Chondrocyte (in vitro differentiated cells): Measurements from ENCODE around the gene ZNF770. TPM values are rescaled to one million over a fixed set of nuclear protein-coding genes. Genes with fewer than 3 reads are reported as not detected.

Source experiments
- DNase-seq: peaks from one replicate; pipeline ENCODE4 v3.0.0; 2021; ENCODE audit warnings: mixed read lengths, low spot score
- H3K27ac Mint-ChIP-seq: one replicate; pipeline ENCODE4 v1.8.0; 2021; ENCODE audit warnings: mild to moderate bottlenecking, moderate library complexity, mixed read lengths; ENCODE audit not compliant: unreplicated experiment
- H3K27me3 Mint-ChIP-seq: 2 replicates; pipeline ENCODE4 v1.8.0; 2021; ENCODE audit warnings: low read depth, mixed read lengths
- H3K36me3 Mint-ChIP-seq: 2 replicates; pipeline ENCODE4 v1.8.0; 2021; ENCODE audit warnings: low read depth, mixed read lengths
- H3K4me1 Mint-ChIP-seq: 2 replicates; pipeline ENCODE4 v1.8.0; 2021; ENCODE audit warnings: low read depth, mild to moderate bottlenecking, mixed read lengths
- H3K4me3 Mint-ChIP-seq: one replicate; pipeline ENCODE4 v1.8.0; 2021; ENCODE audit warnings: mild to moderate bottlenecking, moderate library complexity, mixed read lengths; ENCODE audit not compliant: unreplicated experiment
- H3K9me3 Mint-ChIP-seq: 2 replicates; pipeline ENCODE4 v1.8.0; 2021; ENCODE audit warnings: low read depth, mixed read lengths
- total RNA-seq: library from RNA; stranded (reverse); gene quantifications from 3 replicates; pipeline ENCODE4 v1.2.1, GENCODE V29; 2021
- TF ChIP-seq, protein P1 (sequence below): fragments of 200-600 bp; sonication (generic); IDR thresholded peaks from 2 replicates; pipeline ENCODE4 v1.5.0; 2021; ENCODE audit warnings: antibody characterized with exemption, mild to moderate bottlenecking, moderate library complexity

ZNF770 gene
- total RNA-seq, 1 donor from 2014 or later: 37.6 TPM

DNA sequence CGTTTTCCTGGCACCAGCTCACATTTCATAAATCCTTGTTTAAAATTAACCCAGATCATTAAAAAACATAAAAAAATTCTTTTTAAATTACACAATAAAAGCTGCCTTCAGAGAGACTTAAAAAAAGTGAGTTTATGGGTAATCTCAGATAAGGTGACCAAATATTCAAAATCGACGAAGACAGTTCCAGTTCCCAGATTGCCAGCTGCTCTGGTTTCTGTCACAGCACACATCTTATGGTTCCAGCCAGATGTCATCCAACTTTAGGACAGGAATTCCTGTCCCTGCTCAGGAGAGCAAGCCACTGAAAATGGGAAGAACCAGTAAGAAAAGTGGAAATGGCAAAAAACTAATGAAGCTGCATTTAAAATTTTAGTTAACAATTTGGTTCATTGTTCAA, 15.8 kb upstream of the ZNF770 start:
- TF ChIP-seq, protein P1, sequence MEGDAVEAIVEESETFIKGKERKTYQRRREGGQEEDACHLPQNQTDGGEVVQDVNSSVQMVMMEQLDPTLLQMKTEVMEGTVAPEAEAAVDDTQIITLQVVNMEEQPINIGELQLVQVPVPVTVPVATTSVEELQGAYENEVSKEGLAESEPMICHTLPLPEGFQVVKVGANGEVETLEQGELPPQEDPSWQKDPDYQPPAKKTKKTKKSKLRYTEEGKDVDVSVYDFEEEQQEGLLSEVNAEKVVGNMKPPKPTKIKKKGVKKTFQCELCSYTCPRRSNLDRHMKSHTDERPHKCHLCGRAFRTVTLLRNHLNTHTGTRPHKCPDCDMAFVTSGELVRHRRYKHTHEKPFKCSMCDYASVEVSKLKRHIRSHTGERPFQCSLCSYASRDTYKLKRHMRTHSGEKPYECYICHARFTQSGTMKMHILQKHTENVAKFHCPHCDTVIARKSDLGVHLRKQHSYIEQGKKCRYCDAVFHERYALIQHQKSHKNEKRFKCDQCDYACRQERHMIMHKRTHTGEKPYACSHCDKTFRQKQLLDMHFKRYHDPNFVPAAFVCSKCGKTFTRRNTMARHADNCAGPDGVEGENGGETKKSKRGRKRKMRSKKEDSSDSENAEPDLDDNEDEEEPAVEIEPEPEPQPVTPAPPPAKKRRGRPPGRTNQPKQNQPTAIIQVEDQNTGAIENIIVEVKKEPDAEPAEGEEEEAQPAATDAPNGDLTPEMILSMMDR: no peak
- Mint-ChIP-seq H3K4me3 (no peak overlapping the region), H3K27me3 (no peaks in the 10 kb centered on the region), H3K36me3 (no peaks in the 10 kb centered on the region), H3K4me1 (peaks cover 4% of the 10 kb centered on the region), H3K9me3 (no peaks in the 10 kb centered on the region), H3K27ac (no peak overlapping the region)
- DNase-seq: no peak

GRCh38 chr15:35000511-35000910, 12.4 kb upstream of the ZNF770 start:
- DNase-seq: no peak
- H3K27ac Mint-ChIP-seq: no peak overlapping the region
- H3K36me3 Mint-ChIP-seq: no peaks in the 10 kb centered on the region
- H3K4me3 Mint-ChIP-seq: no peak overlapping the region
- H3K9me3 Mint-ChIP-seq: no peaks in the 10 kb centered on the region
- TF ChIP-seq, protein P1: no peak
- H3K27me3 Mint-ChIP-seq: peaks cover 2% of the 10 kb centered on the region
- H3K4me1 Mint-ChIP-seq: peaks cover 4% of the 10 kb centered on the region

- TF ChIP-seq, protein P1: no peak
- H3K4me1 Mint-ChIP-seq: peaks cover 4% of the 10 kb centered on the region
- no peaks in the 10 kb centered on the region for H3K36me3 Mint-ChIP-seq
- H3K27me3 Mint-ChIP-seq: peaks cover 2% of the 10 kb centered on the region
- H3K4me3 Mint-ChIP-seq: no peak overlapping the region
- H3K27ac Mint-ChIP-seq: no peak overlapping the region
- no peak for DNase-seq
- no peaks in the 10 kb centered on the region for H3K9me3 Mint-ChIP-seq
These were observed 11.8 kb upstream of the ZNF770 start for GRCh38 chr15:34999906-35000305.

DNA sequence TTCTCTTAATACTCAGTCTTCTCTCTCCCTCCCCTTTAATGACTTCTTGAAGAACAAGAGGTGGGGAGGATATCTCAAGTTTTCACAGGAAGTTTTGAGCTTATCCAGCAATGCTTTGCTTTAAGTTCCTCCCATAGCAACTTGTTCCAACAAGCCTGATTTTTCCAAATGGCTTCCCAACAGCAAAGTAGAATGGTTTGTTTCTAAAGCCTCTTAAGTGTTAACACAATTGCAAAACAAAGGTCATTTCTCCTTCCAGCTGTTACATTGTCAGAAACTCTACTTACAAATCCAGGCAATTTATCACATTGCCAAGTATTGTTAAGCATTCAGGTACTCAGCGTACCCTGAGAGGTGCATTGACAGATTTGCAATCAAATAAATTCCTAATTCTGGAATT, 6.8 kb upstream of the ZNF770 start:
- H3K9me3 Mint-ChIP-seq: no peaks in the 10 kb centered on the region
- no peaks in the 10 kb centered on the region for H3K4me1 Mint-ChIP-seq
- no peak overlapping the region for H3K27ac Mint-ChIP-seq
- H3K36me3 Mint-ChIP-seq: no peaks in the 10 kb centered on the region
- DNase-seq: no peak
- H3K27me3 Mint-ChIP-seq: peaks cover 2% of the 10 kb centered on the region
- TF ChIP-seq, protein P1: no peak
- no peak overlapping the region for H3K4me3 Mint-ChIP-seq

DNA sequence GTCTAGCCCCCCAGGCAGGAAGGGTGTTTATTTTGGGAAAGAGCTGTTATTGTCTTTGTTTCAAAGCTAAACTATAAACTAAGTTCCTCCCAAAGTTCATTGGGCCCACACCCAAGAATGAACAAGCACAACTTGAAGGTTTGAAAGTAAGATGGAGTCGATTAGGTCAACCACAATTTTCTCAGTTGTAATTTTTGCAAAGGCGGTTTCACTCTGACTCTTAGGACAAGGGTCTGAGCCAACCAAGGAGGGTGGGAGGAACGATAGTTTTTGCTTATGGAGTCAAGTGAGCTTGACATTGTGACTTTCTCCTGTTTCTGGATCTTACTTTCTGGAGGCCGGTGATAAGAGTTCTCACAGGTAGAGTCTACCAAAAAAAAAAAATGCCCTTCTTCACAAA, 5.8 kb upstream of the ZNF770 start:
- no peaks in the 10 kb centered on the region for H3K36me3 Mint-ChIP-seq
- peaks cover 2% of the 10 kb centered on the region for H3K27me3 Mint-ChIP-seq
- TF ChIP-seq, protein P1: no peak
- no peak overlapping the region for H3K27ac Mint-ChIP-seq
- no peaks in the 10 kb centered on the region for H3K4me1 Mint-ChIP-seq
- no peak for DNase-seq
- H3K4me3 Mint-ChIP-seq: no peak overlapping the region
- no peaks in the 10 kb centered on the region for H3K9me3 Mint-ChIP-seq
